CD4-positive, alpha-beta T cell treated with Interleukin-4 for 1 hour (primary cell): ENCODE results near the gene ZNF750.
A peak's percentile ranks its signal among the peaks of the same experiment; 100 is the strongest.

Experiments
- DNase-seq, 2 donors: peaks; one replicate each; pipeline ENCODE4 v3.0.0-alpha.2; 2020 to 2022

The ZNF750 gene

DNA sequence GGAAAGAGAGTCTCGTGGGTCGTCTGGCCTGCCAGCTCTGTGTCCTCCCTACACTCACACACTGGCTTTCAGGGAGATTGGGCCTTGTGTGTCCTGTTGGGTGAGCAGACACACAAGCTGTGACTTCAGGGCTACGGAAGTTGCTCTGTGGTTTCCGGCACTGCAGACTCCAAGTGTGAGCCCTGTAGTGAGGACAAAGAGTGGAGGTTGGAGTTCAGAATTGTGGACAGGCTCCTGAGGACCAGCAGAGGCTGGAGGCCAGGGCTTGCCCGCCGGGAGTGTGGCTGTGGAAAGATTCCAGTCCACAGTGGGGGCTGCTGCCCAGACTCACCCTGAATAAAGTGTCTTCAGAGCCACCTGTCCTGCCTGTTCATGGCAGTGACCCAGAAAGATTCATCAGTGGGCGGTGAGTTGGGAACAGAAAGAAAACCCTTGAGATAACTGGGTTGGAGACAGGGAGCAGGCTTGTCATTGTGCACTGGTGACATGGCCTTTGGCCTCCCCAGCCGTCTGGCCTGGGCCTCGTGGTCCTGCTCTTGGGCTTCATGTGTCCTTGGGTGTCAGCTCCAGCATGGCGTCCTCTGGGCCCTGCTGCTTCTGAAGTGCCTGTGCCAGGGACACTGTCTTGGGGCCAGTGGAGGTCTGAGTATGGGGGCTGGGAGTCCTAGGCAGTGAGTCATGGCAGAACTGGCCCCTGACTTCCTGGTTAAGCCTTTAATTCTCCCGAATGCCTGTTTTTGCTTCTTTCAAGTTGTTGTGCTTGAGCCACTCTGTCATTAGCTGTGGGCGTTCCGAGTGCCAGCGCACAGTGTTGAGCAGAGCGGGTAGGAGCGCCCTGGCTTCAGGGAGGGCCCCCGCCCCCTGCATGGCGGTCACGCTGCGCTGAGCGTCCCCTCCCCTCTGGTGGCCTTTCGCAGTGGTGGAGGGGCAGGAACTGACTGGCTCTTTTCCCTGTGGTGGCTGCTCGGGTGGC lies 19.9 kb upstream of the ZNF750 start:
- peak; percentile 67 to 78 for DNase-seq

DNA sequence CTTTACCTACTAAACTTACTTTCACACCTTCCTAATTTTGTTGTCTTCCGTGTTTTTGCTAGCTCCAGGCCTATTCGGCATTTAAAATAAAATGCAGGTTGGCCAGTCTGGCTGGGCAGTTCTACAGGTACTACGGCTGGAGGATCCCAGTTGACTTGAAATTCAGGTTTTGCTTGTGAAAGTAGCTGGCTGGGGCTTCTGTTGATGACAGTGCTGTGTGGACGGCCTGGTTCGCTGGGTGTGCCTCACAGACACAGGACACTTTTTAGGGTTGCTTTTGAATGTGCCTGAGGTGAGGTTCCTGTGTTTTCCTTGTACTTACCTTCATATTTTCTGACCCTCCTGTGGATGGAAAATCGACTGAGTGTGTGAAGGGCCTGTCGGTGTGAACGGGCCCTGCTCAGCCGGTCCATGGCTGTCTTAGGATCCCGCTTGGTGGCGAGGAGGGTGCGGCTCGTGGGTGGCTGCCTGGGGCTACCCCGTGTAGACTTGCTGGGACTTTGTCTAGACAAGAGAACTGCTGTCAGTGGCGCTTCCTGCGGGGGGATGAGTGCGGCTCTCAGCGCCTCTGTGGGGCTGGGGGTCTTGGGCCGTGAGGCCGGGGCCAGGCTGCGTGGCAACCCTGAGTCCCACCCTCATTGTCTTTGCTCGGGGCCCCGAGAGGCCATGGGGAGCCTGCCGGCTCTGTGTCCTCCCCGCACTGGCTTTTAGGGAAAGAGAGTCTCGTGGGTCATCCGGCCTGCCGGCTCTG lies 18.7 kb upstream of the ZNF750 start:
- peak; percentile 32 to 49 for DNase-seq

GRCh38 chr17:82856361-82856760 lies 16.5 kb upstream of the ZNF750 start:
- no peak for DNase-seq

- no peak for DNase-seq
Measured at GRCh38 chr17:82854226-82854625, 14.4 kb upstream of the ZNF750 start.

- no peak for DNase-seq
Measured at GRCh38 chr17:82851381-82851780, 11.6 kb upstream of the ZNF750 start.

DNA sequence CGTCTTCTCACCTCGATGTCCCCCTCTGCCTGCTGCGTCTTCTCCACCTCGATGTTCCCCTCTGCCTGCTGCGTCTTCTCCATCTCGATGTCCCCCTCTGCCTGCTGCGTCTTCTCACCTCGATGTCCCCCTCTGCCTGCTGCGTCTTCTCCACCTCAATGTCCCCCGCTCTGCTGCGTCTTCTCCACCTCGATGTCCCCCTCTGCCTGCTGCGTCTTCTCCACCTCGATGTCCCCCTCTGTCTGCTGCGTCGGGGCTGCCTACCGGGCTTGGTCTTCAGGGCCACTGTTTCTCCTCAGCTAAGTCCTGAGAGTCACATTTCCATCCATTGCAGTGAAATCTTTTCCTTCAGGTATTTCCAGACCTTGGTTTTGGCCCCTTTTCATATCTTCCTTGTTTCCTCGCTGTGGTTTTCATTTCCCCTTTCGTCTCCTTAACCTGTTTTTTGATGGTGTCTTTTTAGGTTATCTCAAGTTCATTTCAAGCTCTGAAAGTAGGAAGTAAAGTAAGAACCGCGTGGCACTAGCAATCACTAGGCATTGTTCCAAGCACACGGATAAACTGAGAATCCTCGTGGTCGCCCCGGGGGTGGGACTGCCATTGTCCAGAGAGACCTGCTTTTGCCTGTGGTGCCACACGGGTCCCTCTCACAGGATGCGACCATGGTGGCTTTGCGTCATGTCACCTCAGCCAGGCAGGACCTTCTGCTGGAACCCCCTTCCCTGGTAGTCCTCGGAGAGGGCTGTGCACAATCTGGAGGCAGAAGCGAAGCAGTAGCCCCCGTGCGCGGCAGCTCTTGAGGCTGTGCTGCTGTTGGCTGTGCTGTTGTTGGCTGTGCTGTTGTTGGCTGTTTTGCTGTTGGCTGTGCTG lies 9.5 kb upstream of the ZNF750 start:
- DNase-seq: no peak

DNA sequence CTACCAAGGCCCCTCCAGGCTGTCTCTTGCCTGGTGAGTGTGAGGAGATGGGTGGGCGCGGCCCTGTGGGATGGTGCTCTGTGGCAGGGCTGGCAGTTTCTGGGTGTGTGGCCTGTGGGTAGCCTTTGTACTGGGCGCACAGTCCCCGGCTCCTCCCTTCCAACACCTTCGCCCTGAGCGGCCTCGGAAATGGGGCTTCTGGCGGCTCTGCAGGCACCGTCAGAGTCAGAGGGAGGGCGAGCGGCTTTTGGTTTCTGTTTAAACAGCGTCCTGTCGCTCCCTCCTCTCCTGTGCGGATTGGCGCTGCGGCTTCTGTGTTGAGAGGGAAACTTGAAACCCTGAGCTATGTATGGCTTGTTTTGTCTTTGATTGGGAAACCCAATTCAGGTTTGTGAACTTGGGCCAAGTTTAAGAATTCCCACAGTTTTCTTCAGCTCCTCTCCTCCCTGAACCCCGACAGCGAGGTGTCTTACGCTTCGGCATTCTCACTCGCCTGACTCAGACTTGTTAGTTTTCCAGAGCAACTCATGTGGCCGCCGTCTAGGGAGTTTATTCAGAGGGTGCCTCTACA lies 8.3 kb upstream of the ZNF750 start:
- peak; percentile 52 to 58 for DNase-seq

DNA sequence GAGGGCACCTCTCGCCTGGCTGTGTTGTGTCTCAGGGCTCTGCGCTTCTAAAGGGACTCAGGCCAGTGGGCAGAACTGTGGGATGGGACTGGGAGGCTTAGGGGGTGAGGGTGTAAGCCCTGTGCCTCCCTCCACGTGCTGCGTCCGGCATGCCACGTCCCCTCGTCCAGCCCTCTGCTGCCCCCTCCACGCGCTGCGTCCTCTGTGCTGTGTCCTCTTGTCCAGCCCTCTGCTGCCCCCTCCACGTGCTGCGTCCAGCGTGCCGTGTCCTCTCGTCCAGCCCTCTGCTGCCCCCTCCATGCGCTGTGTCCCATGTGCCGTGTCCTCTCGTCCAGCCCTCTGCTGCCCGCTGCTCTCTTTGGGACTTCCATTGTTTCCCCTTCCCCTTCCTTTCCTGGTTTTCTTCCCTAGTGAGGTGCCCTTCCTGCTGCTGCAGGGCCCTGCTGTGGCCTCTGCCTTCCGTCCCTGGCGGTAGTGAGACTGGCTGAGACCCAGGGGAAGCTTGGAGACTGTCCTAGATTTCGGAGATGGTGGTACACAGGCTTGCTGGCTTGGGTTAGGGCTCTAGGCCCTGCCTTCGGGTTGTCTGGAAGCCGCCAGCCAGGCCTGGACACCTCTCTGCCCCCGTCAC lies 6.4 kb upstream of the ZNF750 start:
- DNase-seq: no peak

- no peak for DNase-seq
Measured at GRCh38 chr17:82845163-82845807, 5.5 kb upstream of the ZNF750 start.

DNA sequence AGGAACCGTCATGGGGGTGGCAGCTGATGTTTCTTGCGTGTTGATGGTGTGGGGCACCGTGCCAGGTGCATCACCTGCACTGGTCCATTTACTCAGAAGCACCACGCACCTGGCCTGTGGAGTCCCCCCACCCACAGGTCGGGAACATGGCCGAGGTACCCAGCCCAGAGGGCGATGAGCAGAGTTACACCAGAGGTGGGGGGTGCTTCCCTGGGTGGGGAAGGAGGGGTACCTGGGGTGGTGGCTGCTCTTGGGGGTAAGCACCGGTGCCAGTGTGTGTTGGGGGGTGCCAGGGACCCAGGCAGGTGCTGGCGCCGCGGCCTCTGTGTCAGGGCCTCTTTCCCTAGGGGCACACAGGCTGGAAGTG lies 5.0 kb upstream of the ZNF750 start:
- no peak for DNase-seq

DNA sequence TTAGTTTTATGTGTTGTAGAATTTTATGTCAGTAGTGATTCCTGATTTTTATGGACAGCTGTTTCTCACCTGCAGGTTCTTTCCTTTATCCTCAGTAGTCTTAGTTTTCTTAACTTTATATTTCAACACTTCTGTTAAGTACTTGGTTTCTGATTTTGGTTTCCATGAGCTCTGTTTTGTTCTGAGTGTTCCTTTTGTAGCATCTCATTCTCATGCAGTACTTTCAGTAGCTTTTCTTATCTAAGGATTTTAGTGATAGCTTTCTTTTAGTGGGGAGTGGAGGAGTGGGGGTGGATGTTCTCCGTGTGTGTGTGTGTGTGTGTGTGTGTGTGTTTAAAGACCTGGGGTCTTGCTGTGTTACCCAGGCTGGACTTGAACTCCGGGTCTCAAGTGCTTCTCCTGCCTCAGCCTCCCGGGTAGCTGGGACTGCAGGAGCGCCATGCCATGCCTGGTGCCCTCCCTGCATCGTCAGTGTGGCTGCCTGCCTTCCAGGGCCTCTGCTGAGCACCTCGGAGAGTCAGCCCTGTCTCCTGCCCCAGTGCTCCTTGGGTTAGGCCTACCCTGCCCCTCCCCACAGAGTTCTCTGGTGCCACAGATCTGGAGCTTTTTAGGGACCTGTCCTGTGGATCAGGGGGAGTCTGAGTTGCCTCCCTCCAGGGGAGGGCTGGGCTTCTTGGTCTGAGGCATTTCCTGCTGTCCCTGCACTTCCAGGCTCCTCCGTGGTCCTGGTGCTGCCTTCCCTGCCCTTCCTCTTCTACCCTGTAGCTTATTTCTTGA lies 4.3 kb upstream of the ZNF750 start:
- DNase-seq: no peak

- DNase-seq: no peak
Measured at GRCh38 chr17:82841921-82842596, 2.2 kb upstream of the ZNF750 start.

GRCh38 chr17:82840431-82840831 lies 609 bp upstream of the ZNF750 start:
- DNase-seq: no peak

DNA sequence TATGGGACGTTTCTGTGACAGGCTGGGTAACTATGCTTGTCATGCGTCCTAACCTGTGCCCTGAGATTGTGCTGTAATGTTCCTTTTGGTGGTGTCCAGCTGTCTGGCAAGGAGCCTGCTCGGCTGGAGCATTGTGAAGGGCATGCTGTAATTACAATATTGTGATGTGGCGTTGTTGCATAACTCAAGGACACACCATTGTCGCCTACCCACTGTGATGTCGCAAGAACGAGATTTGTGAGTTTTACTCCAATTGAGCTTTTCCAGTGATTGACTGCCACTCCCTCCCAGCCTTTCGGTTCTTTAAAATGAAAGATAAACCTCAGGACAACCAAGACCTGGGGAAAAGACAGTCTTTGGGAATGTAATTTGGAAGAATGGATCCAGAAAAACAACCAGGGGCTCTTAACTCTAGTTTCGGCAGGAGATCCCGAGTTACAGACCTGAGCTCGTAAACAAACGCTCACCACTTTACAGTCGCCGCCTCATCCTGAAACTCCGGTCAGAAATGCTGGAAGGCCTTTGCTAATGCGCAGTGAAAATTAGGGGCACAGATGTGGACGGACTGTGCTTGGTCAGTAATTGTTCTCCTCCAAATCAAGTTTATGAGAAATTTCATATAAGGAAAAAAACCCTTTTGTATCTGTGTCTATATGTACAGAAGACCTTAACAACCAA lies 1.3 kb downstream of the ZNF750 start:
- peak in 1 of 2 donors; percentile 46 for DNase-seq

DNA sequence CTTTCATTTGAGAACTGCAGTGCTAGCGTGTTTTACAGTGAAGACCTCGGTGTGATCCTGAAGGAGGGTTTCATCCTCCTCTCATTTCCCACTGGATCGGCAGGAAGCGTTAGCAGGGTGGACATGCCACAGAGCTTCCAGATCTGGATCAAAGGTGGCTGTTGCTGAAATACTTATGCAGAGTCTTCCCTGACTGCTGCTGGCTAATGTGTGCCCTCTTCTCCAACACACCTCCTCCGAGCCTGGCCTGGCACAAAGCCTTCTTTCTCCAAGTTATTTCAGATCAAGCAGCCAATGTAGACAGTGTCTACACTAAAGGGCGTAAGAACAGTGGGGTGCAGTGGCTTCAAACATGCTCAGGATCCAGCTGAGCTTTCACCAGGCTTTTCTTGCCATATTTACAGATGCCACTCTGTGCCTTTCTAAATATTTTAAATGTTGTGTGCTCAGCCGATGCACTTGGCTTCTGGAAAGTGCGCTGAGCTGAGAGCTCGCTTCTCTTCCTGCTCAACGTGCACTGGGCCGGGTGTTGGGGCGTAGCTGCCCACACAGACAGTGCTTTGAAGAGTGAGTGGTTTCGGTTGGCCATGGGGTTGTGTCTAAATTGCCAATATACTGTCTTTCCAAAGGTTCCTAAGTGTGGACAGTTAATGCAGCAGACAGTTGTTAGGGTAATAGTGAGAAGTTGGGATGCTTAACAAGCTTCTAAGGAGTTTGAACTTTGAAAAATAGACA lies 2.1 kb downstream of the ZNF750 start:
- DNase-seq: no peak

DNA sequence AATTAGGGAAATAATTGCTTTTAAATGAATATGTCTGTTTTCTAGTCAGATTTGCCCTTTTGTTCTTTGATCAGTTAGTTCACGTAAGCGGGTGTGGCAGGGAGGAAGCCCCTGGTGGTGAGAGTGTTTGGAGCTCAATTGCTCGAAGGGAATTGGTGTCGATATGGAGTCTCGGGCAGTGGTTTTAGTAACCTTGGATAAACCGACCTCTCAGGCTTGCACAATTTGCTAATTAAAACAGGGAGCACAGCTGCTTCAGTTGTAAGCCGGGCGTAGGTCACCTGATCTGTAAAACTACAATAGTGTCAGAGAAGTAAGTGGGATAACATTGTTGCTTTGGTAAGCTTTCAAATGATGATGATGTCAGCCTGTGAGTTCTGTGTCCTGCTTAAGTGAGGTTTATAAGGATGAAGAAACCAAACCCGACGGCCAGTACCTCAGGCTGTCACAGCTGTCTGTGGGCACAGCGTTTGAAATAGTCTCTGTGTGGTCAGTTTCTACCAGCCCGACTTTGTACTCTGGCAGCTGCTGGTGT lies 2.9 kb downstream of the ZNF750 start:
- no peak for DNase-seq

DNA sequence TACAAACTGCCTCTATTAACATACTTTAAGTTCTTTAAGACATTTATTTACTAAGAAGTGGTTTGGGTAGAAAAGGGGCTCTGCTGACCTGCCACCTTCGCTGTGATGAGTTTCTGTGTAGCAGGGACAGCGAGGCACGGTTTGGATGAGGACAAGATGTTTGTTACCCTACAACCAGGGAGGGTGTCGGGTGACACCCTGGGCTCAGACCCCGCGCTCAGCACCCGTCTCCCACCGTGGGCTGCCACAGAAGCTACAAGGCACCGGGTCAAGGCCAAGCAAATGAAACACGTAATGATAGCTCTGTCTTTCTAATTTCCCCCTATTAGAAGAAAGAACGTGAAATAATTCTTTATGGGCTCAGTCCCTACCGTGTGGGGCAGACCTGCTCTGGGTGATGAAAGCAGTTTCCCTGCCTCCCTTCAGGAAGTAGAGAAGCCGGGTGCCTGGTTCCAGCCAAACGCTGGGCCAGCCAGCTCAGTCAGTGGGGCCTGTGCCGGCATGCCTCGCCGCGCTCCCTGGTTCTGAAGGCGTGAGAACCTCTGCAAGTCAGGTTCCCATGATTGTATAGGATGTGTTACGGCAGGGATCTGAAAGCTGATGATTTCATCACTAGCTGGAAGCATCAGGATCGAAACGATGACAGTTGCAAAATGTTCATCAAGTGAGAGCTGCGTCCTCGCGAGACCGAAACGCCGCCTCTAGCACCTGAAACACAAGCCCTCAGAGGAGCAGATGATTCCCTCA lies 3.9 kb downstream of the ZNF750 start:
- no peak for DNase-seq

DNA sequence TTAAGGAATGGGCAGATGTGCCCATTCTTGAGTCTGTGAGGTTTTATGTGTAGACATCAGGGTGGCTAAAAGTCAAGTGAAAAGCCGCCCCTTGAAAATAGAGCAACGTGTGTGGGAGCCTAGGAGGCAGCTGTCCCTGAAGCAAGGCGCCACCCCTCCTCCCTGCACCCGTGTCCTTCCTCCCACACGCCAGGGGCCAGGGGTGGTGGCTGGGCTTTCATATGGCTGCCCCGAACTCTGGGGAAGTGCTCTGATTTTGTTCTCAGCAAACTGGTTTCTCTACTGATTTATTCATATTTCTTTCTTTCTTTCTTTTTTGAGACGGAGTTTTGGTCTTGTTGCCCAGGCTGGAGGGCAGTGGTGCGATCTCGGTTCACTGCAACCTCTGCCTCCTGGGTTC lies 4.7 kb downstream of the ZNF750 start:
- no peak for DNase-seq
